Neural crest cell (in vitro differentiated cells): ENCODE data around the gene SNAP25. TPM values are rescaled to one million over a fixed set of nuclear protein-coding genes. Genes with fewer than 3 reads are reported as not detected.

Experiments used
- DNase-seq: peaks from one replicate; pipeline ENCODE4 v3.0.0; 2021; ENCODE audit warnings: low read depth, mixed read lengths, low spot score
- H3K27ac Mint-ChIP-seq: one replicate; pipeline ENCODE4 v1.8.0; 2021; ENCODE audit warnings: mild to moderate bottlenecking, mixed read lengths; ENCODE audit not compliant: unreplicated experiment
- H3K27me3 Mint-ChIP-seq: 2 replicates; pipeline ENCODE4 v1.8.0; 2021; ENCODE audit warnings: low read depth, mild to moderate bottlenecking, mixed read lengths
- H3K36me3 Mint-ChIP-seq: 2 replicates; pipeline ENCODE4 v1.8.0; 2021; ENCODE audit warnings: low read depth, mild to moderate bottlenecking, mixed read lengths
- H3K4me1 Mint-ChIP-seq: 2 replicates; pipeline ENCODE4 v1.8.0; 2021; ENCODE audit warnings: mixed read lengths
- H3K4me3 Mint-ChIP-seq: one replicate; pipeline ENCODE4 v1.8.0; 2021; ENCODE audit warnings: mild to moderate bottlenecking, mixed read lengths
- H3K9me3 Mint-ChIP-seq: 2 replicates; pipeline ENCODE4 v1.8.0; 2021; ENCODE audit warnings: mixed read lengths
- total RNA-seq: library from RNA; stranded (reverse); gene quantifications from 2 replicates; pipeline ENCODE4 v1.2.1, GENCODE V29; 2021
- TF ChIP-seq, protein P1 (sequence below): fragments of 200-600 bp; sonication (generic); conservative IDR thresholded peaks from 2 replicates; pipeline ENCODE4 v1.5.0; 2021; ENCODE audit warnings: antibody characterized with exemption, mild to moderate bottlenecking

Gene SNAP25
- total RNA-seq, 1 donor from 2014 or later, result 9.2 TPM

DNA sequence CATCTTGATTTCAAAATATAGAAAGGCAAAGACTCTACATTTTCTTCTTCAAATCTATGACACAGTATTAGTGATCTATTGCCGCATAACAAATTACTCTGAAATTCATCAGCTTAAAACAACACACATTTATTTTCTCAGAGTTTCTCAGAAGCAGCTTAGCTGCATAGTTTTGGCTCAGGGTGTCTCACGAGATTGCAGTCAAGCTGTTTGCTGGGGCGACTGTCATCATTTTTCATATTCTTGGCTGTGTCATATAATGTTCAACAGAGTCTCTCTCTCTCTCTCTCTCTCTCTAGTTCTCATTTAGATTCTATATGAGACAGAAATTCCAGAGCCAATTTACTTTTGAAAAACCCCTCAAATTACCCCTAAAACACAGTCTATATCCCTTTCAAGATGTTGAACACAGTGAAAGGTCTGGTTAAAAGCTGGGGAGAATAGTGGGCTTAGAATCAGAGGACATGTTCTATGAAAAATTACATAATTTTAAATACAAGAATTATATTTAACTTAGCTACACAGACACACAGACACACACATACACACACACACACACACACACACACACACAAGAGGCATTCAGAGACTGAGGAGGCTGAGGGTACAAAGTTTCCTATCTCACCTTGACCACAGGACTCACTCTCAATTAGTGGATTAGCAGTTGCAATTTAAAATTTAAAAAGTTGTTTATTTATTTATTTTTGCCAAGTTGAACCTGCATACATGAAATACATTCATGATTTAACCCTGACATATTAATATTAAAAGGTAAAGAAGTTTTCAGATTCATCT lies 128.7 kb downstream of the SNAP25 start:
- H3K36me3 Mint-ChIP-seq, result no peaks in the 10 kb centered on the region
- H3K27me3 Mint-ChIP-seq, result no peaks in the 10 kb centered on the region
- H3K4me1 Mint-ChIP-seq, result no peaks in the 10 kb centered on the region
- TF ChIP-seq, protein P1, sequence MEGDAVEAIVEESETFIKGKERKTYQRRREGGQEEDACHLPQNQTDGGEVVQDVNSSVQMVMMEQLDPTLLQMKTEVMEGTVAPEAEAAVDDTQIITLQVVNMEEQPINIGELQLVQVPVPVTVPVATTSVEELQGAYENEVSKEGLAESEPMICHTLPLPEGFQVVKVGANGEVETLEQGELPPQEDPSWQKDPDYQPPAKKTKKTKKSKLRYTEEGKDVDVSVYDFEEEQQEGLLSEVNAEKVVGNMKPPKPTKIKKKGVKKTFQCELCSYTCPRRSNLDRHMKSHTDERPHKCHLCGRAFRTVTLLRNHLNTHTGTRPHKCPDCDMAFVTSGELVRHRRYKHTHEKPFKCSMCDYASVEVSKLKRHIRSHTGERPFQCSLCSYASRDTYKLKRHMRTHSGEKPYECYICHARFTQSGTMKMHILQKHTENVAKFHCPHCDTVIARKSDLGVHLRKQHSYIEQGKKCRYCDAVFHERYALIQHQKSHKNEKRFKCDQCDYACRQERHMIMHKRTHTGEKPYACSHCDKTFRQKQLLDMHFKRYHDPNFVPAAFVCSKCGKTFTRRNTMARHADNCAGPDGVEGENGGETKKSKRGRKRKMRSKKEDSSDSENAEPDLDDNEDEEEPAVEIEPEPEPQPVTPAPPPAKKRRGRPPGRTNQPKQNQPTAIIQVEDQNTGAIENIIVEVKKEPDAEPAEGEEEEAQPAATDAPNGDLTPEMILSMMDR, result no peak
- DNase-seq, result no peak
- H3K27ac Mint-ChIP-seq, result no peak overlapping the region
- H3K9me3 Mint-ChIP-seq, result peaks cover 6% of the 10 kb centered on the region
- no peak overlapping the region for H3K4me3 Mint-ChIP-seq

GRCh38 chr20:10349118-10349517 lies 130.5 kb downstream of the SNAP25 start:
- DNase-seq, result no peak
- H3K27ac Mint-ChIP-seq, result no peak overlapping the region
- H3K27me3 Mint-ChIP-seq, result no peaks in the 10 kb centered on the region
- no peaks in the 10 kb centered on the region for H3K36me3 Mint-ChIP-seq
- peaks cover 2% of the 10 kb centered on the region for H3K9me3 Mint-ChIP-seq
- TF ChIP-seq, protein P1, result no peak
- H3K4me1 Mint-ChIP-seq, result peaks cover 5% of the 10 kb centered on the region
- H3K4me3 Mint-ChIP-seq, result no peak overlapping the region

- Mint-ChIP-seq H3K27me3 (no peaks in the 10 kb centered on the region), H3K27ac (peak overlapping the region; percentile 3), H3K9me3 (peaks cover 2% of the 10 kb centered on the region), H3K4me1 (peaks cover 5% of the 10 kb centered on the region), H3K36me3 (no peaks in the 10 kb centered on the region), H3K4me3 (no peak overlapping the region)
- DNase-seq, result no peak
- TF ChIP-seq, protein P1, result no peak
These were observed 131.7 kb downstream of the SNAP25 start for GRCh38 chr20:10350188-10350842.

DNA sequence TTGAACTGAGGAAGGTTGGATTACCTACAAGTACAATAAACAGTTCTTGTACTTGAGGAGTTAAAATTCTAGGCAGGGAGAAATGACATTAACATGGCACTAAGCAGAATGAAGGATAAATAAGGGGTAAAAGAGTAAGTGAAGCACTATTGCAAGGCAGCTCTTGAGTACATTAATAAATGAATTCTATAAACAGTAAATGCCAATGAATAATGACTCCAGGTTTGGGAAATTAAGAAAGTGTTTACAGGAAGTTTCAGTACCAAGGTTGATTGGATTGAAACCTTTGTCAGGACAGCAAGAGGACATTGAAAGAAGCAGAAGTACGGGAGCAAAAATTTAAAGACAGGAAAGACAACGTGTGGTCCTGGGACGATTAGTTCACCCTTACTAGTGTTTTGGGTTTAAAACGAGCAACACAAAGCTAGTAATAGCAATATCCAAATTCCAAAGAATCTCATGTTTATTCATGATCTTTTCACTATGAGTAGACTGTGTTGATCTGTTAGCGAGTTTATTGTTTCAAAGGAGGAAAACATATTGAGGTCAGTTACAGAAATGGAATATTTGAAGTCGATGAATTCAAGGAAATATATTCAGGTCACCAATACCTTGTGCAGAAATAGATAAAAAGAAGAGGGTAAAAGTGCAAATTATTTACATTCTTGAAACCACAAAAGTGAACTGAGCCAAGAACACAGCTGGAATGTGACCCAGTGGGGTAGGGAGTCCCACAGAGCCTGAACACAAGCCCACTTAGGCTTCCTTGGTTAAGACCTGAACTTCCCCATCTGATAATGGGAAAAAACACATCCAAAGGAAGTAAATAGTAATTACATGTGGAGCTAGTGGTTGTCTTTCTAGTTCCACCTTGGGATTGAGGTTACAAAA lies 134.5 kb downstream of the SNAP25 start:
- Mint-ChIP-seq H3K27ac (no peak overlapping the region), H3K4me1 (peaks cover 5% of the 10 kb centered on the region), H3K4me3 (no peak overlapping the region), H3K27me3 (no peaks in the 10 kb centered on the region), H3K36me3 (no peaks in the 10 kb centered on the region), H3K9me3 (peaks cover 2% of the 10 kb centered on the region)
- TF ChIP-seq, protein P1, result no peak
- DNase-seq, result no peak

DNA sequence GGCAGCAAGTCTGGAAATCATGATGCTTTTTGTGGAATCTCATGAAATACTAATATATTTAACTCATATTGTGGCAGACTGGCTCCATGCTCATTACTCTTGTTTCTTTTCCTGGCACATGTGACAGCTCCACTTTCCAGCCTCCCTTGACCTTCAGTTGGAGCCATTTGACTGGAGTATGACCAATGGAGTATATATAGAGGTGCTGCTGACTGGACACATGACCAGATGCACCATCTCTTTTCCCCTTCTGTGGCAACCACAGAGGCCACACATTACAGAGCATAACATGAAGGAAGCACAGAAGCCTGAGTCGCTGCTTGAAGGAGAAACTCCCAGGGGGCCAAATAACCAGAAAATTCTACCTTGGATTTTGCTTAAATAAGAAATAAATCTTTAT lies 138.0 kb downstream of the SNAP25 start:
- TF ChIP-seq, protein P1, result no peak
- Mint-ChIP-seq H3K36me3 (no peaks in the 10 kb centered on the region), H3K27ac (no peak overlapping the region), H3K4me3 (no peak overlapping the region), H3K9me3 (no peaks in the 10 kb centered on the region), H3K4me1 (peaks cover 5% of the 10 kb centered on the region), H3K27me3 (no peaks in the 10 kb centered on the region)
- no peak for DNase-seq

Other genes starting within 250 kb of the SNAP25 start
- gene ANKEF1, start 183.8 kb upstream of the SNAP25 start, total RNA-seq, result 3.7 and 3.8 TPM in 2 replicates
- gene MKKS, start 215.4 kb downstream of the SNAP25 start, total RNA-seq, result 21.1 and 22.3 TPM in 2 replicates
- 8.5 and 8.8 TPM in 2 replicates for gene SLX4IP, start 216.5 kb downstream of the SNAP25 start, total RNA-seq